ENCODE measurements around the gene FGD3.

- TF ChIP-seq CTCF (IDR thresholded peaks at IDR 0.05 in 2 of 3, conservative IDR thresholded peaks at IDR 0.05 in 1 of 3; ENCODE audit: insufficient read depth in 2 of 3, low read depth in 1 of 3, low read length in 3 of 3) (no peak), REST (IDR thresholded peaks at IDR 0.05; ENCODE audit: borderline replicate concordance) (no peak), REST (CRISPR knock-in tag; IDR thresholded peaks at IDR 0.05; ENCODE audit: low read depth) (no peak), NFE2L1 (tag; IDR thresholded peaks at IDR 0.05; ENCODE audit: borderline replicate concordance, low read depth) (no peak), POLR2AphosphoS5 (IDR thresholded peaks at IDR 0.05; ENCODE audit: control insufficient read depth, insufficient read depth, low read depth, low read length) (no peak), KAT7 (CRISPR knock-in tag; IDR thresholded peaks at IDR 0.05; ENCODE audit: borderline replicate concordance) (no peak), EZH2 (IDR thresholded peaks at IDR 0.05; ENCODE audit: borderline replicate concordance, low read depth, low read length) (no peak), YBX1 (IDR thresholded peaks at IDR 0.05) (no peak), ZFX (CRISPR knock-in tag; IDR thresholded peaks at IDR 0.05) (no peak), ZNF146 (CRISPR knock-in tag; IDR thresholded peaks at IDR 0.05; ENCODE audit: unreplicated experiment) (no peak), POLR2A (conservative IDR thresholded peaks at IDR 0.05) (no peak), FOXK2 (conservative IDR thresholded peaks at IDR 0.05 in 1 of 2, IDR thresholded peaks at IDR 0.05 in 1 of 2; ENCODE audit: low read depth in 2 of 2) (no peak), MTA3 (IDR thresholded peaks at IDR 0.05; ENCODE audit: borderline replicate concordance) (no peak), HCFC1 (IDR thresholded peaks at IDR 0.05; ENCODE audit: low read depth, low read length) (no peak)
- TF ChIP-seq, protein P1, sequence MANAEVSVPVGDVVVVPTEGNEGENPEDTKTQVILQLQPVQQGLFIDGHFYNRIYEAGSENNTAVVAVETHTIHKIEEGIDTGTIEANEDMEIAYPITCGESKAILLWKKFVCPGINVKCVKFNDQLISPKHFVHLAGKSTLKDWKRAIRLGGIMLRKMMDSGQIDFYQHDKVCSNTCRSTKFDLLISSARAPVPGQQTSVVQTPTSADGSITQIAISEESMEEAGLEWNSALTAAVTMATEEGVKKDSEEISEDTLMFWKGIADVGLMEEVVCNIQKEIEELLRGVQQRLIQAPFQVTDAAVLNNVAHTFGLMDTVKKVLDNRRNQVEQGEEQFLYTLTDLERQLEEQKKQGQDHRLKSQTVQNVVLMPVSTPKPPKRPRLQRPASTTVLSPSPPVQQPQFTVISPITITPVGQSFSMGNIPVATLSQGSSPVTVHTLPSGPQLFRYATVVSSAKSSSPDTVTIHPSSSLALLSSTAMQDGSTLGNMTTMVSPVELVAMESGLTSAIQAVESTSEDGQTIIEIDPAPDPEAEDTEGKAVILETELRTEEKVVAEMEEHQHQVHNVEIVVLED (CRISPR knock-in tag; IDR thresholded peaks at IDR 0.05) = no peak
Measured at GRCh38 chr9:93043122-93043521, 95.8 kb downstream of the FGD3 start.

Data from K562 (cell line).